HG03432 (cell line): ENCODE results near the gene EIF4EBP3.

Source experiments
- ATAC-seq: cut with Tn5 transposase; IDR thresholded peaks from one replicate; pipeline ENCODE4 v1.9.1; 2021; ENCODE audit warnings: mild to moderate bottlenecking, moderate library complexity; ENCODE audit not compliant: unreplicated experiment

The EIF4EBP3 gene

DNA sequence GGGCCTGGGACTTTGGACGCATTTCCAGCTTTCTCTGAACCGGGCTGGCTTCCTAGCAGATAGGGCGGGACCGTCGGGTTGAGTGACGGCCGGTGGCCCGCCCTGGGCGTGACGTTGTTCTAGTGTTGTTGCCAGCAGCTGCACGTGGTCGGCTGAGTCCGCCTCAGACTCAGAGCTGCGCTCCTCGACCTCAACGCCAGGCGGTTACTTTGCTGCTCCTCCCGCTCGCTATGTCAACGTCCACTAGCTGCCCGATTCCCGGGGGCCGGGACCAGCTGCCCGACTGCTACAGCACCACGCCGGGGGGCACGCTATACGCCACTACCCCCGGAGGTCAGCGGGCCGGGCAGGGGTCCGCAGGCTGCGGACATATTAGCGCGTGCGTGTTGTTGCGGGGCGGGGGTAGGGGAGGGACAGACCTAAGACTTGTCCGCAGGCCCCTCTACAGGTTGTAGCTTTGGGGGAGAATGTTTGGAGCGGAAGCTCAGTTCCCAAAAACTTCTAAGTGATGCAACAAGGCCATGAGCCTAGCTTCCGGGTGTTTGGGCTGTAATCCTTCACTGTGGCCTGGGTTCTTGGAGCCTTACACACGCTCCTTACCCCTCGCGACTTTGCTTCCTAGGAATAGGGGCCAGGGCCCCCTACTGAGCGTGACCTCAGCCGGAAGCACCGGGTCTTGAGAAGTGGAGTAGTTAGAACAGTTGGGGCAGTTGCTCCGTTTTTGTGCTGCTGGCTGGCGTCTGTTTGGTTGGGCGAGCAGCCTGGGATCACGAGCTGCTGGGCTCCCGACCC, at the start of gene EIF4EBP3:
Gene EIF4EBP3 (plus strand): TSS at position 155 of the 792 bp plus-strand sequence. CDS start 76 bp downstream, at position 231.
- peak; percentile 99 for ATAC-seq

DNA sequence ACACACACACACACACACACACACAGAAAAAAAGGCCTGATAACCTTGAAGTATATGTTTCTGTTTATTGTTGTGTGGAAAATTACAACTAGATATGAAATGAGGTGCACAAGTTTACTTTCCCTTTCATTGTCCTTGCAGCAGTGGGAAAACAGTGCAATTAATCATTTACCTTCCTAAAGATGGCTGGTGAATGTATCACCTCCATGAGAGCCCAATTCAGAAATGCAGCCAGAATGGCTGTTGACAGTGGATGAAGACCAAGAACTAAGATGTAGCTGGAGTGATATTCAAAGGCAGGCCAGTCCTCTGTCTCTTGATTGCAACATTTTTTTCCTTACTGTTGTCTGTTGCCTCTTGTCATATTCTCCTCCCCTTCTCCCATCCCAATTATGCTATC, 49.6 kb upstream of the EIF4EBP3 start:
- ATAC-seq: no peak

DNA sequence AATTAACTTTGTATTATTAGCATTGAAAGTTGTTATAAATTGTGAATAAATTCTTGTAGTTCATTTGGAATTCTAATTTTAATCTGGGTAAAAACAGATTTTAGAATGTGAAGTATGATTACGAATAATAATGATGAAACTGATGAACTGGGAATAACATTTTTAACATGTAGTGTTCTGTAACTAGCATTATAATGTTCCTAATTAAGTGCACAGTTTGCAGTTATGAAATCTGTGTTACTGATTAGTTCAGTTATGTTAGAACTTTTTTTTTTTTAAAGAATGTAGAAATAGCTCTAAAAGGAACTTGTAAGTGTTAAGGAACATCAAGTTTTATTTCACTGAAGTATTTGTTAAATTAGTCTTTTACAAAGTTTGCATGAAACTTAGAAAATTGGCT, 48.9 kb upstream of the EIF4EBP3 start:
- no peak for ATAC-seq

DNA sequence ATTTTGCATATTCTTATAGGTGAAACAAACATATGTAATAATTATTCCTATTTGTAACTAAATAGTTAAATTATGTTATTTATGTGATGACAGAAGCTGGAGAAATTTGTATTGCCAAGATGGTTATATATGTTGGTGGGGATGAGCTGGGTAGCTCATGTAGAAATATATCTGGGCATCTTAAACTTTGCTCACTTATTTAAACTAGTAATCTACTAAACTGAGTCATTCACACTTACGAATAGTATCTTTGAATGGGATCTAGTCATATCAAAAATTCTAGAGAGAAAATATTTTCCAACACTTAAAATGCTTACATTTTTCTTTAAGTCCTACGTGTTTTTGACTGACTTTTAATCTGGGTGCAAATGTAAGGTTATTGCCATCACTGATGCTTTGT, 44.6 kb upstream of the EIF4EBP3 start:
- ATAC-seq: no peak

DNA sequence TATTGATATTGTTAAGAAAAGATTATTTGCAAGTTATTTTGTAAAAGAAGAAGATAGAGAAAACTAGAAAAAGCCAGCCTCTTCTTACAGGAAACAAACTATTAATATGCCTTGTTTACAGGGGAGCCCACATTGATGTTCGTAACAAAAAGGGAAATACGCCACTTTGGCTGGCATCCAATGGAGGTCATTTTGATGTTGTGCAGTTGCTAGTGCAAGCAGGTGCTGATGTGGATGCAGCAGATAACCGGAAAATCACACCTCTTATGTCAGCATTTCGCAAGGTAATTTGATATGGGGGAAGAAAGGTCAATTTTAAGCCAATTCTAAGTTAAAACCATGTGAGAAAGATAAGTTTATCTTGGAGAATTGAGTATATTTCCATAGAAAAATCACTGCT, 37.6 kb upstream of the EIF4EBP3 start:
- no peak for ATAC-seq

DNA sequence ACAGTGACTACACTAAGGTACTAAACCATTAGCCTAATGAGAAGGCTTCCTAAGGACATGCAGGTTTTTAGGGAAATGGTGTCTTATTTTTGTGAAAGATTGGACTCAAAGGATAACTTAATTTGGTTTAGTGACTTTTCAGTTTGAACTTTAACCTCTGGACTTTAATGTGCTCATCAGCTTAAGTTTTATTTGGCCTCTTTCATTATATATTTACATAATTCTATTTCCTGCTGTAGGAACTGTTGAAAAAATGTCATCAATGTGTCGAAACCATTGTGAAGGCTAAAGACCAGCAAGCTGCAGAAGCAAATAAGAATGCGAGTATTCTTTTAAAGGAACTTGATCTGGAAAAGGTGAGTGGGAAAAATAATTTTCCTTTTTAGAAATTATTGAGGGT, 34.3 kb upstream of the EIF4EBP3 start:
- no peak for ATAC-seq

DNA sequence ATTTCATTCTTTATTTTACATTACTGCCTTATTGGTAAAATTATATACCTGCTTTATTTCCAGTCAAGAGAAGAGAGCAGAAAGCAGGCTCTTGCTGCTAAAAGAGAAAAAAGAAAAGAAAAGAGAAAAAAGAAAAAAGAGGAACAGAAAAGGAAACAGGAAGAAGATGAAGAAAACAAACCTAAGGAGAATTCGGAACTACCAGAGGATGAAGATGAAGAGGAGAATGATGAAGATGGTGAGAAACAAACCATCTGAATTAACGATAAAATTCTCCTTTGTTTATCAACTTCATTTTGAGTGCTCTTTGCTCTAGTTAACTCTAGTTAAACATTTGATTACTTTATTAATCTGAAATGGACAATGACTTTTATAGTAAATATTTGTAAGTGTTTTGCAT, 23.5 kb upstream of the EIF4EBP3 start:
- ATAC-seq: no peak

DNA sequence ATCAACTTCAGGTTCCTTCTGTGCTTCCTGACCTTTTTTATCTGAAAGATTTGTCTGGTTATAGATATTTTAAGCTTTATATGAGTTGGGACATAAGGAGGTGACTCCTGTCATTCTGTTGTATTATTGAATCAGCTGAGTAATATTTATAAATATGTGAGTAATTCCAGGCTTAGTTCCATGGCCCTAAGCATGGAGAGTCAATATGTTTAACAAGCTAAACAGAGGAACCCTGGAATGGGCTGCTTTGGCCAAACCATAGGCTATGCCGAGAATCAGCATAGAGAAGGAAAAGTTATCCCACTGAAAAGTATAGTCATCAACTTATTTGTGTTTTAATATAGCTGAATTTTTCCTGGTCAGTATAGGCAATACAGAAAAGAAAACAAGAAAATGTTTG, 7.2 kb upstream of the EIF4EBP3 start:
- ATAC-seq: no peak

DNA sequence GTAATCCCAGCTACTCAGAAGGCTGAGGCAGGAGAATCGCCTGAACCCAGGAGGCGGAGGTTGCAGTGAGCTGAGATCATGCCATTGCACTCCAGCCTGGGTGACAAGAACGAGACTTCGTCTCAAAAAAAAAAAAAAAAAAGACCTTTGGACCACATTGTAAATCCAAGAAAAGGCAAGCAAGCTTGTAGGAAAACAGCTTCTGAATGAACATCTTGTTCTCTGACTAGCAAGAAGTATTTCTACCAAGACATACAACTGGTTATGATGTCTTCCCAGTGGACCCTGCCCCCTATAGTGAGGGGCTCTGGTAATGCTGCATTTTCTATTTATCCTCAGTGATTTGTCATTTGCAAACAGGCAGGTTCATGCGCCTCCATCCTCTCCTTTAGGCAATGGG, 4.5 kb upstream of the EIF4EBP3 start:
- no peak for ATAC-seq

DNA sequence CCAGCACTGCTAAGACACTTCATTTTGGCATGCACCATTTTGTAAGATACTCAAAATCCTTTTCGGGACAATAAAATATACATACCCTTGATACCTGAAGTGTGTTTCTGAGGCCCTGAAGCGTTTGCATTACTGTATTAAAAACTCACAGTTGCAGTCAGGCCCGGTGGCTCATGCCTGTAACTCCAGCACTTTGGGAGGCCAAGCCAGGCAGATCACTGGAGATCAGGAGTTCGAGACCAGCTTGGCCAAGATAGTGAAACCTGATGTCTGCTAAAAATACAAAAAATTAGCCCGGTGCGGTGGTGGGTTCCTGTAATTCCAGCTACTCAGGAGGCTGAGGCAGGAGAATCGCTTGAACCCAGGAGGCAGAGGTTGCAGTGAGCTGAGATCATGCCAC, 2.5 kb upstream of the EIF4EBP3 start:
- ATAC-seq: no peak

DNA sequence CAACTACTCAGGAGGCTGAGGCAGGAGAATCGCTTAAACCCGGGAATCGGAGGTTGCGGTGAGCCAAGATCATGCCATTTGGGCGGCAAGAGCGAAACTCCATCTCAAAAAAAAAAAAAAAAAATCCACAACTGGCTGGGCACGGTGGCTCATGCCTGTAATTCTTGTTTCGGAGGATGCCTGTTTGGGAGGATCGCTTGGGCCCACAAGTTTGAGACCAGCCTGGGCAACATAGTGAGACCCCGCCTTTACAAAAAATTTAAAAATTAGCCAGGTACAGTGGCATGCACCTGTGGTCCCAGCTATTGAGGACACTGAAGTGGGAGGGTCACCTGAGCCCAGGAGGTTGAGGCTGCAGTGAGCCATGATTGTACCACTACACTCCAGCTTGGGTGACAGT, 1.9 kb upstream of the EIF4EBP3 start:
- no peak for ATAC-seq

DNA sequence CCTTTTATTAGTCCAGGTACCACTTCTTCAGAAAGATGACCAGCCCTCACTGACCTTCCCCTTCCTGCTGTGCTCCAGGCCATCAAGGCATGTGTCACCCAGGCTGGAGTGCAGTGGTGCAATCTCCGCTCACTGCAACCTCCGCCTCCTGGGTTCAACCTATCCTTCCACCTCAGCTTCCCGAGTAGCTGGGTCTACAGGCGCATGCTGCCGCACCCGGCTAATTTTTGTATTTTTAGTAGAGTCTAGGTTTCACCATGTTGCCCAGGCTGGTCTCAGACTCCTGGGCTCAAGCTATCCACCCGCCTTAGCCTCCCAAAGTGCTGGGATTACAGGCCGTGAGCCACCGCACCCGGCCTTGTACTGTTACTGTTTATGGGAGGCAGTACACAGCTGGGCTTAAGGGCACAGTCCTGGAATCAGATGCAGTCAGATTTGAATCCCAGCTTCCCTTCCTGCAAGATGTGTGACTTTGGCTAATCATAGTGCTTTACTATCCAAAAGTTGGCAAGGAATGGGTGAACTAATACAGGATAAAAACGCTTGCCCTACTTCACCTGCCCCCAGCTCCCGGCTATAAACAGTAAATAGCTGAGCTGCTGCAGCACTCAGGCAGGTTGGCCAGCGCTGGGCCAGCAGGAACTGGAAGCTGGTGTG, 483 bp upstream of the EIF4EBP3 start:
- ATAC-seq: no peak

DNA sequence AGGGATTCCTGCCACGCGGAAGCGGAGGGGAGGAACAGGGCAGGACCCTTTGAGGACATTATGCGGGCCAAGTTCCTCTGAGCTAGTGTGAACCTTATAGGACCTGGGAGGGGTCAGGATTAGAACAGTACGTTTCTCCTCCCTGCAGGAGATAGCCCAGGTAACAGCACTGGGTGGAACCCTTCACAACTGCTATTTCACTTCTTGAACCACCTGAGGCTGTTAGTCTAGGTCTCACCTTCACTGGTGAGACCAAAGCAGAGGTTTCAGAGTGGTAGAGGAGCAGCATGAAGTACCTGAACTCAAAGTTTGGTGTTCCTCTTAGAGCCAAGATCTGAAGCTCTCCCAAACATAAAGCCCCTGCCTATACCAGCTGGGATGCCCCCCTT, 832 bp downstream of the EIF4EBP3 start:
- peak; percentile 9 for ATAC-seq

DNA sequence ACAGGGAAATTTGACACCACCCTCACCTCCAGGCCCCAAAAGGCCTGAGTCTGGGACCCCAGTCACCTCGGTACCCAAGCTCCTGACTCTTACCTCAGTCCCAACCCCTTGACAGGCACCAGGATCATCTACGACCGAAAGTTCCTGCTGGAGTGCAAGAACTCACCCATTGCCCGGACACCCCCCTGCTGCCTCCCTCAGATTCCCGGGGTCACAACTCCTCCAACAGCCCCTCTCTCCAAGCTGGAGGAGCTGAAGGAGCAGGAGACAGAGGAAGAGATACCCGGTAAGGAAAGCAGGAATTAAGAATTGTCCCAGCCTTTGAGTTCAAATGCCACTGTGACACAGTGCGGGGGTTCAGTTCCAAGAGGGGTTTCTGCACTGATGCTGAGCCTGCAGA, 1.3 kb downstream of the EIF4EBP3 start:
- ATAC-seq: no peak

DNA sequence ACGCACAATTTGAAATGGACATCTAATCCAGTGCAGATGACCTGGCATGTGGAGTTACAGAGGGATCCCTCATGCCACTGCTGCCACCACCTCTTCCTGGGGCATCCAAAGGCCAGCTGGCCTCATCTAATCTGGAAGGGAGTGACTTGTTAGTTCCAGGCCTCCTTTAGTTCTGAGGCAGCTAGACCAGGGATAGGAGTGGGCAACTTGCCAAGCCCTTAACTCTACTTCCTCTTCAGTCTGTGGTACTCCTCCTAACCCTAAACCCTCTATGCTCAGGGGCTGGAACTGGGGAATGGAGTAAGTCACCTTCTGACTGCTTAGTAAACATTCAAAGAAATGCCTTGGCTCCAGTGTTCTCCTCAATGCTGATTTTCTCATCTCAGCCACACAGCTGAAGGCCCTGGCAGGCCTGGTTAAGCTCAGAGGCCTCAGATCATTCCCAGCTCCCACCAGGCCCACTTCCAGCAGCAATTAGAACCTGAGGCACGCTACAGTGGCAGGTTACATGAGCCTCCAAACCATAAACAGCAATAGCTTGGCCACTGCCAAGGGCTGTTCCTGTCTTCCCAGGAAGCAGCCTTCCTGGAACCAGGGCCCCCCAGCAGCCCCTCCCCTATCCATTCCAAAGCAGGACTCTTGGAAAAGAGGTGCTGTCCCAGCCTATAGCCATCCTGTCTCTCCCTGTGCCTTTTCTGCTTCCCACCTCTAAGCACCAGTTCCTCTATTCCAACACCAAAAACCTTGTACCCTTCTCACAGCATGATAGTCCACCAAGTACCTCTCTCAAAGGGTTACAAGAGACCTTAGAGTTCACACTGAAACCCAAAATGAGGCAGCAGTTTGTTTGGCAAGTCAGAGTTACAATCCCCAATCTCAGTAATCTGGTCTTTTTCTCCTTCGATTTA, 2.0 kb downstream of the EIF4EBP3 start:
- ATAC-seq: no peak

DNA sequence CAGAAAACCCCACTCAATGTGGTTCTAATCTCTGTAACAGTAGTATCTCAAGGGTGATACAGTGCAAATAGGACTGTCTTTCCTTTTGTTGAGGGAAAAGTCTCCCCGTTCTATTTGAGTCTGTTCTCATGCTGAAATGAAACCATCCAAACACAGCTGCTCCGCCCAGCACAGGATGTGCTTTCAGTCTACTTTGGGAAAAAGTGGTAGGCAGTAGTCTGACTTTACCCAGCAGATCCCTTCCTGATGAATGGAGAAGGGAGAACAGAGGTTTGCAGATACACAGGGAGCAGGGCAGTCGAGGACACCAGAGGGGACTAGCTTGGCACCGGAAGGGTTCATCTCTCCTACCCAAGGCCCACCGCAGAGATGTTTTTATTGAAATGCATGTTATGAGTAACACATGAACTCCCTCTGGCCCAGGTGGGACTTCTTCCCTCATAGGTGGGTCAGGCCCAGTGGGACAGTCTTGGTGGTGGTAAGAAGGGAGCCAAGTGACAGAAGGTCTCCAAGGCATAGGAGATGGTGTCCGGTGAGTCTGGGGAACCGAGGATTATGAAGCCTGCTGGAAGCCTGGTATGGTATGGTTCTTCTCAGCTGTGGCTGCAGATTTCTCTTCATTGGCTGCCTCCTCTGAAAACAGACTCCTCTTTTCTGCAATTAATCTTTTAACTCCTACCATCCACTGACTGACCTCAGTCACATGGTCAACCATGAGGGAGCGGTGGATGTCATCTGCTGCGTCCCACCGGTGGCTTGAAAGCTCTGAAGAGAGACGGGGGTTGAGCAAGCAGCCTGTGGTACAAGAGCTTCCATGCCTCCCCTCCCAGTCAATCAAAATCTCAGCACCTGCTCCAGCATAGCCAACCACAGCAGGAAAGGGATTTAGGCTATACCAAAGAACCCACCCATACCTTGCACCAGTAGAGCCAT, 3.0 kb downstream of the EIF4EBP3 start:
- no peak for ATAC-seq

DNA sequence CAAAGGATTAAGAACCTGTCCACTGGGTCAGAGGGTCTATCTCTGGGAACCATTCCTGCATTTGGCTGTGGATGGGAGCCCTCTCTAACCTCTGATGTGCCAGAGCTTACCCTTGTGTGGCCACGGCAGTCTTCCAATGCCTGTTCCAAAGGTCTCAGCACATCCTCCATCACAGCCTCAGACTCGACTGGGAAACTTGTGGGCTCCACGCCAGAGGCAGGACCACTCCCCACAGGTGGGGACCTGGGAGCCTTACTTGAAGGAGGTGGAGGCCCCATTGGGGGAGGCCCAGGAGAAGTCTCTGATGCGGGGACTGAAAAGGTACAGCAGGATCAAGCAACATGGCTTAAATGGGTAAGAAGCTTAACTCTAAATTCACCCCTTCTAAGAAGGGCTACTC, 4.4 kb downstream of the EIF4EBP3 start:
- no peak for ATAC-seq

DNA sequence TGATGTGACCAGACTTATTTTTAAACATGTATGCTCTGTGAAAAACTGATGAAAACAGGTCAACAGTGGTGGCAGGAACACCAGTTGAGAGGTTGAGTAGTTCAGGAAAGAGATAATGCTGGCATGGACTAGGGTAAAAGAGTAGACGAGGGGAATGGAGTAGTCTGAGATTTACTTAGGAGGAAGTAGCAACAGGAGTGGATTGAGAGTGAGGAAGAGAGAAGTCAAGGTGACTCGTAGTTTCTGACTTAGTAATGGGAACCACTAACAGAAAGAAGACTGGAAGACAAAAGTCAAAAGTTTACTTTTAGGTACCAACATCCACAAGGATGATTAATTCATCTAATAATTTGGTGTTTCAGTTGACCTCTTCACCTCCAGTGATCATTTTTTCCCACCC, 6.2 kb downstream of the EIF4EBP3 start:
- no peak for ATAC-seq

DNA sequence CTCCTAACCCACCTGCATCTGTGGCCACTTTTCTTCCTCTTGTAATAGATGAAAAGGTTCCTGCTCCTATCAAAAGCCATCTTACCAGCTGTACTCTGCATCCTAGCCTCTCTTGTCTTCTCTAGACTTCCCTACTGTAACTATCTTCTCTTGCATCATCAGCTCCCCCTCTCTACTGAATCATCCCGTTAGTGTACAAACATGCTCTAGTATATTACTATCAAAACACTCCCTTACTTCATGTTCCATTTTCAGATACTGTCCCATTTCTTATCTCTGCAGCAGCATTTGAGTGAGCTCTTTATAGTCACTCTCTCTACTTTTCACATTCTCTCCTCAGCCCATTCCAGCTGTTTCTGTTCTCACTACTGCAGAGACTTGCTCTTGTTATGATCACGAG, 7.0 kb downstream of the EIF4EBP3 start:
- no peak for ATAC-seq

DNA sequence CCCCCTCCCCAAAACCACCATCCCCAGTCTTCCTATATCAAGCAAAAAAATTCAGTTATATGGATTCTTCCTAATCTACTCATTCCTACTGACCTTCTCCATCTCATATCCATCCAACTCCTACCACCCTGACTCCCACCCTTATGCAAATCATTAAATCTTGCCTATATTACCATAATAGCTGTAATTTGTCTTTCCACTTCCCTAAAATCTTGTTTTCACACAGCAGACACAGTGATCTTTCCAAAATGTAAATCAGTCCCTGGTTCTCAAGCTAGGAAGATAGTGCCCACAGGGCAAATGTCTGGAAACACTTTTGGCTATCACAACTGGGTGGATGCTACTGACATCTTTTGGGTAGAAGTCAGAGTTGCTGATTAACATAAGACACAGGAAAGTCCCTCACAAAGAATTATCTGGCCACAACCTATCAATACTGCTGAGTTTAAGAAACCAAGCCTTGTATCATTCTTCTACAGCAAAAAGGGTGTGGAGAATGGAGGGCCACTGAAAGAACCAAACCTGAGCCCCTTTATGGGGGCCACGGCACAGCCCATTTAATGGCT, 8.4 kb downstream of the EIF4EBP3 start:
- ATAC-seq: no peak
